BJ (cell line): ENCODE data around the gene ATG12. TPM values are rescaled to one million over a fixed set of nuclear protein-coding genes. Genes with fewer than 3 reads are reported as not detected.

Source experiments
- CTCF ChIA-PET: fragments of 350-600 bp; formaldehyde crosslinking; extraction: SDS; loops from one replicate; lab custom pipeline; 2021; ENCODE audit warnings: antibody characterized with exemption, inconsistent platforms; lab: Yijun Ruan, JAX
- POLR2A ChIA-PET: fragments of 300-600 bp; sonication (Branson Sonifier 250); formaldehyde crosslinking; extraction: SDS; loops from one replicate; lab custom pipeline; 2021; ENCODE audit warnings: antibody characterized with exemption; lab: Charles Lee
- DNase-seq: peaks from one replicate; pipeline ENCODE4 v3.0.0-alpha.2; 2011; ENCODE audit warnings: low read depth
- H3K27me3 ChIP-seq: 2 replicates; pipeline ENCODE4 v1.6.0; 2011; ENCODE audit warnings: low read length; ENCODE audit not compliant: control insufficient read depth, insufficient read depth
- H3K36me3 ChIP-seq: 2 replicates; pipeline ENCODE4 v1.5.1; 2011; ENCODE audit warnings: low read length; ENCODE audit not compliant: control insufficient read depth, insufficient read depth
- H3K4me3 ChIP-seq: 2 replicates; pipeline ENCODE4 v1.5.1; 2011; ENCODE audit warnings: low read depth, mild to moderate bottlenecking, control low read depth, low read length
- polyA plus RNA-seq: library from polyadenylated mRNA; depleted of rRNA; stranded (reverse); fragments of >200 nt; gene quantifications from 2 replicates; pipeline ENCODE4 v1.2.3, GENCODE V29; 2011
- TF ChIP-seq, protein P1 (sequence below): IDR thresholded peaks from 2 replicates; pipeline ENCODE4 v1.5.1; 2011; ENCODE audit warnings: low read depth, mild to moderate bottlenecking, control low read depth, inconsistent platforms, low read length, moderate library complexity; ENCODE audit not compliant: insufficient read depth

ATG12 gene
- polyA plus RNA-seq, 1 experiment = 34.6 TPM

GRCh38 chr5:115850744-115851416 lies 9.5 kb upstream of the ATG12 start:
- POLR2A ChIA-PET = no interaction called here

DNA sequence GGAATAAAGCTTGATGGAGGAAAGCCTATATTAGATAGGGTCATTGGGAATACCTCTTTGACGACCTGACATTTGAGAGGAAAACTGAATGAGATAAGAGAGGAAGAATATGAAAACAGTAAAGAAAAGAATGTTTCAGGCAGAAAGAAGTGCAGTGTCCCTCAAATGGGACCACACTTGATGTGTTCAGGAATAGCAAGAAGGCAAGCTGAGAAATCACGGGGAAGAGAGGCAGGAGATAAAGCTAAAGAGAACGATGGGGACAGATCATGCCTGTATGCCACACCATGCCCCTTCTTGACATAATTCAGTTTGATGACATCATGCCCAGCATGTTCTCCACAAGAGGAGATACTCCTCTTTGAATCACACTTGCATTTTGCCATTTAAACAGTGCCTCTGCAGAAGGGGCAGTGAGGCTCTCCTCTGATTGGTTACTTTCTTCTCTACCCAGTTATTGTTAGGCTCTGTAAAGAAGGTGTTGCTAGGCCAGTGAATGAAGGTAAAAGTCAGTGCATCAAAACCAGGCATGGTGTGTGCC lies 8.0 kb upstream of the ATG12 start:
- ChIA-PET CTCF (interaction anchor here (1.6 kb wide), 1 partner anchor 219 kb away, joined by 6 read pairs; no protein-coding TSS in a partner anchor), POLR2A (no interaction called here)
- TF ChIP-seq, protein P1, sequence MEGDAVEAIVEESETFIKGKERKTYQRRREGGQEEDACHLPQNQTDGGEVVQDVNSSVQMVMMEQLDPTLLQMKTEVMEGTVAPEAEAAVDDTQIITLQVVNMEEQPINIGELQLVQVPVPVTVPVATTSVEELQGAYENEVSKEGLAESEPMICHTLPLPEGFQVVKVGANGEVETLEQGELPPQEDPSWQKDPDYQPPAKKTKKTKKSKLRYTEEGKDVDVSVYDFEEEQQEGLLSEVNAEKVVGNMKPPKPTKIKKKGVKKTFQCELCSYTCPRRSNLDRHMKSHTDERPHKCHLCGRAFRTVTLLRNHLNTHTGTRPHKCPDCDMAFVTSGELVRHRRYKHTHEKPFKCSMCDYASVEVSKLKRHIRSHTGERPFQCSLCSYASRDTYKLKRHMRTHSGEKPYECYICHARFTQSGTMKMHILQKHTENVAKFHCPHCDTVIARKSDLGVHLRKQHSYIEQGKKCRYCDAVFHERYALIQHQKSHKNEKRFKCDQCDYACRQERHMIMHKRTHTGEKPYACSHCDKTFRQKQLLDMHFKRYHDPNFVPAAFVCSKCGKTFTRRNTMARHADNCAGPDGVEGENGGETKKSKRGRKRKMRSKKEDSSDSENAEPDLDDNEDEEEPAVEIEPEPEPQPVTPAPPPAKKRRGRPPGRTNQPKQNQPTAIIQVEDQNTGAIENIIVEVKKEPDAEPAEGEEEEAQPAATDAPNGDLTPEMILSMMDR = no peak

More at GRCh38 chr5:115850744-115851416, 9.5 kb upstream of the ATG12 start:
- CTCF ChIA-PET = no interaction called here
- Histone ChIP-seq H3K4me3 (no peak overlapping the region), H3K36me3 (no peaks in the 10 kb centered on the region; the same call in 1 of the 2 replicates), H3K27me3 (no peaks in the 10 kb centered on the region)
- no peak for DNase-seq
- TF ChIP-seq, protein P1 = no peak

DNA sequence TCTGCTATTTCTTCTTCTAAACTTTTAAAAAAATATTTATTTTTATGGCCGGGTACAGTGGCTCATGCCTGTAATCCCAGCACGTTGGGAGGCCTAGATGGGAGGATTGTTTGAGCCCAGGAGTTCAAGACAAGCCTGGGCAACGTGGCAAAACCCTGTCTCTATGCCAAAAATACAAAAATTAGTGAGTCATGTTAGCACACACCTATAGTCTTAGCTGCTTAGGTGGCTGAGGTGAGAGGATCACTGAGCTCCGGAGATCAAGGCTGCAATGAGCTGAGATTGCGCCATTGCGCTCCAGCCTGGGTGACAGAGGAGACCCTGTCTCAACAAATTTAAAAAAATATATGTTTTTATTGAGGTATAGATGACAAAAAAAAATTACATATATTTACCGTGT lies 5.9 kb upstream of the ATG12 start:
- no peak for DNase-seq
- H3K4me3 ChIP-seq = no peak overlapping the region
- TF ChIP-seq, protein P1 = no peak
- ChIA-PET POLR2A (no interaction called here), CTCF (no interaction called here)
- H3K36me3 ChIP-seq = no peaks in the 10 kb centered on the region; the same call in 1 of the 2 replicates
- H3K27me3 ChIP-seq = no peaks in the 10 kb centered on the region

More for the DNA sequence above, 8.0 kb upstream of the ATG12 start:
- no peak for DNase-seq
- no peak overlapping the region for H3K4me3 ChIP-seq
- no peaks in the 10 kb centered on the region; the same call in 1 of the 2 replicates for H3K36me3 ChIP-seq
- no peaks in the 10 kb centered on the region for H3K27me3 ChIP-seq

DNA sequence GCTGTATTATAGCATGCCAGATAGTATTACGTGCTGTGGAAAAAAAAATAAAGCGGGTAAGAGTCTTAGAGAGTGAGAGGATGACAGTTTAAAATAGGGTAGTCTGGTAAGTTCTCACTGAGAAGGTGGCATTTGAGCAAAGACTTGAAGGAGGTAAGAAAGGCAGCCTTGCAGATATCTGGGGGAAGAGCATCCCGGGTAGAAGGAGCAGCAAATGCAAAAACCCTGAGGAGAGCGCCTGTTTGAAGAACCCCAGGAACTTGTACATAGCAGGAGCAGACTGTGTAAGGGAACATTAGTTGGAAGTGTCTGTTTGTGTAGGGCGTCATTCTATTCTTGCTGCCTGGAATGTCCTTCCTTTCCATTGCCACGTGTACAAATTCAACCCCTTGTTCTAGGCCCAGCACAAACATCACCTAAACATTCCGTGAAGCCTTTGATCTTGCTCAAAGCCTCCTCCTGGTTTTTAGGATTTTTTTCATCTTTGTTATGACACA lies 3.0 kb upstream of the ATG12 start:
- Histone ChIP-seq H3K36me3 (no peaks in the 10 kb centered on the region), H3K27me3 (no peaks in the 10 kb centered on the region), H3K4me3 (no peak overlapping the region)
- no peak for DNase-seq
- ChIA-PET POLR2A (no interaction called here), CTCF (no interaction called here)
- TF ChIP-seq, protein P1 = no peak

- CTCF ChIA-PET = no interaction called here
- H3K27me3 ChIP-seq = no peaks in the 10 kb centered on the region
- no peak for DNase-seq
- TF ChIP-seq, protein P1 = no peak
- H3K4me3 ChIP-seq = no peak overlapping the region
- H3K36me3 ChIP-seq = no peaks in the 10 kb centered on the region
- POLR2A ChIA-PET = interaction anchor here (0.6 kb wide), 1 partner anchor 219 kb away, joined by 3 read pairs; no protein-coding TSS in a partner anchor
Observed at GRCh38 chr5:115843444-115844130, 2.2 kb upstream of the ATG12 start.
